HG02610 (cell line): Measurements from ENCODE around the gene FURIN.
"Not testable (repeated sequence)": the region's sequence is repeated elsewhere in the genome, so short reads cannot be mapped to it uniquely, and the experiment has no call there.

Experiments used
- ATAC-seq: cut with Tn5 transposase; IDR thresholded peaks from one replicate; pipeline ENCODE4 v1.9.1; 2021; ENCODE audit warnings: mild to moderate bottlenecking, moderate library complexity; ENCODE audit not compliant: unreplicated experiment

Gene FURIN

DNA sequence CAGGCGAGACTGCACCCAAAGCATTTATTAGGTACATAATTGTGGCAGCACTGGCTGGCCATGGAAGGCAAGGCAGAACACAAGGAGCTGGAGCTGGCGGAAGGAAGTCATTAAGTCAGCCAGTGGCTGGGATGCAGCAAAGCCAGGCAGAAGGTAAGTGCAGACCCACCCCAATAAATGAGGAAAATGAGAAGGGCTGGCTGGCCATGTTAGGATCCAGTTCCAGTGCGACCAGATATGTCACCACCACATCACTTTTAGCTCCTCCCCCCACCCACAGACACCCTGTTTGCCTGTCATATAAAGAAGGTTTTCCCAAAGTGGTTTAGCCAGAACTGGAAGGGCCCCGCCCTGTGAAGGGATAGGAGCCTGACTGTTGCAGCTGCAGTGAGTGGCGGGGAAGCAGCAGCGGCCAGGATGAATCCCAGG is at the start of gene FURIN:
TSS of gene FURIN (plus strand) at position 328 of the 429 bp plus-strand sequence. CDS start 7,153 bp downstream, outside the sequence.
- ATAC-seq, result no peak

GRCh38 chr15:90819390-90819789 is 49.0 kb upstream of the FURIN start:
- no peak for ATAC-seq

GRCh38 chr15:90819850-90820249 is 48.5 kb upstream of the FURIN start:
- ATAC-seq, result no peak

DNA sequence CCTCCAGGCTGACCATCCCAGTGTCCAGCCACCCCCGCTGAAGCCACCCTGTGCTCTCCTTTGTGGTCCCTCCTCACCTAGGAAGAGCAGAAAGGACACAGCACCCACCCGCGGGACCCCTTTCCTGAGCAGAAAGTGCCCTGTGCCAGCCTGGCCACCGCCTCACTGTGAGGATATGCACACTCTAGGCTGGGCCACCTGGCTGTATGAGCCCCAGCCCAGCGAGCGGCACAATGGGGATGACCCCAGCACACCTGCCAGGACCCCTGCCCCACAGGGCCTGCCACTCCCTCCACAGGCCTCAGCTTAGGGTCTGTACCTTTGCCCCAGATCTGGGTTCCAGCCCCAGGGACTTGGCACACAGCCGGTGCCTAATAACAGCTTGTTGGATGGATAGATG is 47.9 kb upstream of the FURIN start:
- ATAC-seq, result no peak

DNA sequence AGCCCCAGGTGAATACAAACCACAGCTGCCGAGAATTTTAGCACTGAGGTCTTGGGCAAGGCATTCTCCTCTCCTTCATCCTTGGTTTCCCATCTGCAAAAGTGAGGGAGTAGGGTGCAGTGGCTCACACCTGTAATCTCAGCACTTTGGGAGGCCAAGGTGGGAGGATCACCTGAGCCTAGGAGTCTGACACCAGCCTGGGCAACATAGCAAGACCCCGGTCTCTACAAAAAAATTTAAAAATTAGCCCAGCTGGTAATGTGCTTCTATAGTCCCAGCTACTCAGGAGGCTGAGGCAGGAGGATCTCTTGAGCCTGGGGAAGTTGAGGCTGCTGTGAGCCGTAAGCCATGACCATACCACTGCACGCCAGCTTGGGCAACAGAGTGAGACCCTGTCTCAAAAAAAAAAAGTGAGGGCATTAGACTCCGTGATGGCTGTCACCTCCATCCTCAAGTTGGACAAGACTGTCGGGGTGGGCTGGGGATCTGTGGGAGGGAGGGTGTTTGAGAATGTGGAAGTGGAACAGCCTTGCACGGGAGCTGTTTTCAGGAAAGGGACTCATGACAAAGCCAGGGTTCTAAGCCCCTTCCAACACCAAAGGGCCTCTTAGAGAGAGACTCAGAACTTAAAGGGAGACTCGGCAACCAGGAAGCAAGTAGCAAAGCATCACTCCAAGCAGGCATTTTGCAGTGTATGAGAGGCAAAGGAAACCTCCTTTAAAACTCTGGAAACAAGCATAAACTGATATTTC is 46.0 kb upstream of the FURIN start:
- ATAC-seq, result no peak

DNA sequence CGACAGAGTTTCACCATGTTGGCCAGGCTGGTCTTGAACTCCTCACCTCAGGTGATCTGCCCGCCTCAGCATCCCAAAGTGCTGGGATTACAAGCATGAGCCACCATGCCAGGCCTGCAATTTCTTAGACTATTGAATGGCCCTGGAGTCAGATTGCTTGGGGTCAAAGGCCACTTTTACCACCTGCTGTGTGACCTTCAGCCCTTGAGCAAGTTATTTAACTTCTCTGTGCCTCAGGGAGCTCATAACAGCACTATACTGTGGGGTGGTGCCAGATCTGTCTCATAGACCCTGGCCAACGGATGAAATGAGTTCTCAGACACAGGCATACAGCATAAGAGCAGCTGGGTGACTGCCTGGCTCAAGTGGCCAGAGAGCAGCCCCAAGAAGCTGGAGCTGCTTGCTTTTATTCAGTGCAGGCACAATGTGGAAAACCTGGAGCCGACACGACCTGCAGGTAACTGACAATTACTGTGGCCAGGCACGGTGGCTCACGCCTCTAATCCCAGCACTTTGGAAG is 44.9 kb upstream of the FURIN start:
- ATAC-seq, result no peak

GRCh38 chr15:90825115-90825899 is 43.1 kb upstream of the FURIN start:
- not testable (repeated sequence) for ATAC-seq

GRCh38 chr15:90826206-90826885 is 42.0 kb upstream of the FURIN start:
- ATAC-seq, result not testable (repeated sequence)

GRCh38 chr15:90826886-90827435 is 41.4 kb upstream of the FURIN start:
- no peak for ATAC-seq

DNA sequence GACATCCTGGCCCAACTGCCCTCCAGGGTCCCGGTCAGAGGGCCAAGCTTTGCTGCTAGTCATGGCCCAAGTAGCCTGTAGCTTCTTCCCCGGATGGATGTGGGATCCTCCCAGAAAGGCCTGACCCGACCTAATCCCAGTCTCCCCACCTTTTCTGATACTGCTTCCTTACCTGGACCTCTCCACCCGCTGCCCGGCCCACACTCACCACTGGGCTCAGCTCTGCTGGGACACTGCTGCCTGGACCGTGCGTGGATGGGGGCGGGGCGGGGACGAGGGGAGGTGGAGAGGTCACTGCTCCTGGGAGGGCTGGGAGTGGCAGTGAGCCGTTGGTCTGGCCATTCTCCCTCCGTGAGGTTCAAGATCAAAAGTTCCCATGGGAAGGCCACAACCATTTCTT is 40.3 kb upstream of the FURIN start:
- ATAC-seq, result no peak

DNA sequence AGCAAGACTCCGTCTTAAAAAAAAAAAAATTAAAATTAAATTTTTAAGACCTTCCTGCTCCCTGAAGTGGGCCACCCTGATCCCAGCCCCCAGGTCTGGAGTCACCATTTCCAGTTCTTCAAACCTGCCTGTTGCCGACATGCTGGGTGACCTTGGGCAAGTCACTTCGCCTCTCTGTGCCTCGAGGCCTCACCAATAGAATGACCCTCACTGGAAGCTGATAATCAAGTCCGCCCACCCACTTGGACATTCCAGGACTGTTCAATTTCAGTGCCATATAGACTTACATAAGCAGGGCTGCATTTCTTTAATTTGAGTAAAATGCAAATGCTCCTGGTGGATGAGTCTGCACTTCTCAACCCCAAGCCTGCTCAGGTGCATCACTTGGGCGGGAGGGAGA is 39.3 kb upstream of the FURIN start:
- ATAC-seq, result no peak

DNA sequence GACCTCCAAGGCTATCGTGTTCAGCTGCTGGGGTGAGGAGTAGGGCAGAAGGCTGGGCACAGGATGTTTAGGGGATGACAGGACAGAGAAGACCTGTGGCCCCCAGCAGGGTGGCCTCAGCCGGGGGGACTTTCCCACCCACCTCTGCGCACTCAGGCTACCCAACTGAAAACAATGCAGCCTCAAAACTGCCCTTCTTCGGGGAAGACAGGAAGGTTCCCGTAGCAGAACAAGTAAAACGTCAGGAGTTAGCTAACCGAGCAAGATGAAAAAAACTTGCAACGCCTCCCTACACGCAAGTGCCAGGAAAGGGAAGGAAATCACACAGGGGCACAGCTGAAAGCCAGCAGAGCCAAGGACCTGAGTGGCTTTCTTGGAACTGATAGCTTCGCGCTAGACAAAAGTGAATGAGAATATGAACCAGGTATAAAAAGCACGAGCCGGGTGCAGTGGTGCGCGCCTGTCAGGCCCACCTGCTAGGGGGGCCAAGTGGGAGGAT is 38.4 kb upstream of the FURIN start:
- ATAC-seq, result peak; percentile 58

DNA sequence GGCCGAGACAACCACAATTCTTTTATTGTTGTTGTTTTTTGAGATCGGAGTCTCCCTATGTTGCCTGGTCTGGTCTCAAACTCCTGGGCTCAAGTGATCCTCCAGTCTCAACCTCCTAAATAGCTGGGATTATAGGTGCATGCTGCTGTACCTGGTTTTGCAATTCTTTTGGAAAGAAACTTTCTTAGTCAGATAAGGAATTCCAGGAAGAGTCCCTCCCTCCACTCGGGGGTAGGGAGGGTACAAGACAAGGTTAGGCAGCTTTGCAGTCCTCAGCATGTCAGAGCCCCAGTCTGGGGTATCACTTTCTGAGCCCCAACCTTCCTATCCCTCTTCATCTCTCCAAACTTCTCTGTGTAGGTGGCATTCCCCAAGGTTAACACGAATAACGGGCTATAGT is 33.8 kb upstream of the FURIN start:
- no peak for ATAC-seq

DNA sequence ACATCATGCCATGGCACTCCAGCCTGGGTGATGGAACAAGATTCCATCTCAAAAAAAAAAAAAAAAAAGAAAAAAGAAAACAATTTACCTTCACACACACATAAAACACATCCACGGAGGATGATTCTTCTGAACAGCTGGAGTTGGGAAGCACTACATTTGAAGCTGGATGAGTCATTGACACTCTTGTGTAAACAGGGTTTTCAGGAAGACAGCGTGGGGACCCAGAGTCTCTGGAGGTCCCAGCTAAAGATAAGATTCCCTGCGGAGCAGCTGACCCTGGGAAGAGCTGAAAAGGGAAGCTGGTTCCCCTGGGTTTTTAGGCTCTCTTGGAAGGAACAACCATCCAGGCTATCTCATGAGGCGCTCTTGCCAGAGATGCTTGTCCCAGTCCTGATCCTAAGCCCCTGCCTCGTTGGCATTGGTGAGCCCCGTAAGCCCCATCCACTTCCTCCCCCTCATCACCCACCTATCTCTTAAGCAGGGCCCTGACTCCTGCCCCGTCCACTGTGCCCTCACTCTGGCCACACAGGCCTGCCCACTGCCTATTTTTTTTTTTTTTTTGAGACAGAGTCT is 32.0 kb upstream of the FURIN start:
- ATAC-seq, result no peak

DNA sequence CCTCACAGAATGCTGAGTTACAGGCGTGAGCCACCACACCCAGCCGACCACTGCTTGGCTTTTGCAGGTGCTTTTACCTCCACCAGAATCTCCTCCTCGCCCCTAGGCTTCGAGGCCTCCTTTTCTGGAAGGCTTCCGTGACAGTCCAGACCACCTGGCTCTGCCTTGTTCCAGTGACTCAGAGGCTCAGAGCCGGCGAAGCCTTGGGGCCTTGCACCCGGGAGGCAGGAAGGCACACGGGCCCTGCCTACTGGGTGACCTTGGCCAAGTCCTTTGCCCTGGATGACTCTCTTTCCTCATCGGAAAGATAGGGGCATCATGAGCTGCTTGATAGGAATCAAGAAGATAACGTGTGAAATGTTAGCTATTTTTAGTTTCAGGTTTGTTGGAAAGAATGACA is 31.3 kb upstream of the FURIN start:
- ATAC-seq, result no peak

GRCh38 chr15:90838139-90838538 is 30.2 kb upstream of the FURIN start:
- ATAC-seq, result no peak

GRCh38 chr15:90838544-90838943 is 29.8 kb upstream of the FURIN start:
- no peak for ATAC-seq

DNA sequence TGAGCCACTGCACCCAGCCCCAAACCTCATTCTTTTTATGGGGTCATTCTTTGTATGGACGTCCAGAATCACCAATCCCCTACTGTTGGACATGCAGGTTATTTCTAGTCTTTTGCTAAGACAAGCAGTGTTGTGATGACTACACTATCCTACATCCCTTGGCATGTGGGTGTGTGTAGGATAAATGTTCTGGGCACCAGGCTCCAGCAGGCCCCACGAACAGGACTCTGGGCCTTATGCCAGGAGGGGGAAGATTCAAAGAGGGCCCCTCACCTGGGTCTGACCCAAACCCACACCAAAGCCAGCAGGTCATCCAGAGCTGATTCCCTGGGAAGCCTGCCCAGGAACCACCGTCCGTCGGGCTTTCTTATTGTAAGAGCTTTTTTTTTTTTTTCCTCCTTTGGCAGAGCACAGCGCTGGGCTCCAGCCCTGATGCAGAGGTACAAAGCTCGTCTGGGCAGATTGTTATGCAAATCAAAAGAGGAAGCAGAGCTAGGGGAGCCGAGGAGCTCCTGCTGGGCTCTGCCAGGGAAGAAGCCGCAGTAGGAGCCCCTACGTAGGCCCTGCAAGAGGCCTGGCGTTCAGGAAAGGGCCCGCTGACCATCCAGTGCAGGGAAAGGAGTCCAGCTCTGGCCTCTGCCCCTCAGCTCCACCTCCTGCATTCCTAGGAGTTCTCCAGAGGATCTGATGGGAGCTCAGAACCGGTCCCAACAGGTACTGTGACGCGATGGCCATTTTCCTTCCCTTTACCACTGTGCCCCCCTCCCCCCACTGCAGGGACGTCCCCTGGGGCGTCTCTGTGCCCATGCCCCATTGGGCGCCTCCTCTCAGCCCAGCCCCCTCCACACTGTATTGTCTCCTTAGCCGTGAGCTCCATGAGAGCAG is 29.0 kb upstream of the FURIN start:
- ATAC-seq, result peak; percentile 85

DNA sequence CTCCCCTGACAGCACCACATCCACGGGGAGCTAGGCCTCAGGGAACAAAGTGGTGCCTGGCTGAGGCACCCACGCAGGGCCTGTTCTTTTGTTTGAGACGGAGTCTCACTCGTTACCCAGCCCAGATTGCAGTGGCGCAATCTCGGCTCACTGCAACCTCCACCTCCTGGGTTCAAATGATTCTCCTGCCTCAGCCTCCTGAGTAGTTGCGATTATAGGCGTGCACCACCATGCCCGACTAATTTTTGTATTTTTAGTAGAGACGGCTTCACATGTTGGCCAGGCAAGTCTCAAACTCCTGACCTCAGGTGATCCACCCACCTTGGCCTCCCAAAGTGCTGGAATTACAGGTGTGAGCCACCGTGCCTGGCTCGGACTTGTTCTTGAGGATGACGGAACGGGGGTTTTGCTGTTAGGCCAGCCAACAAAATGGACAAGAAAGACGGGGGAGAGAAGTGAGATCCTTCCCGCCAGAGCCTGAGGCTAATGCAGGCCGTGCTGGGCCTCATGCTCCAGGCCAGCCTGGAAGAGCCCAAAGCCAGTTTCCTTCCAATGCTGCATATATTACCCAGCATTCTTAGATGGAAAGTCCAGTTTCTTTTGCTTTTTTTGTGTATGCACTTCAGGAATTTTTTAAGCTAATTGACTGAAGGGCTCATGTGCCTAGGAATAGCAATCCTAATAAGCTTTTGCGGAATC is 28.1 kb upstream of the FURIN start:
- ATAC-seq, result no peak
